HG02973 (cell line): ENCODE measurements around the gene SGSM1.

Experiments
- ATAC-seq: cut with Tn5 transposase; IDR thresholded peaks from one replicate; pipeline ENCODE4 v1.9.1; 2021; ENCODE audit warnings: moderate library complexity; ENCODE audit not compliant: unreplicated experiment

The SGSM1 gene

GRCh38 chr22:24805790-24806662 is at the start of gene SGSM1:
Gene SGSM1 (plus strand): TSS chr22:24806211. CDS start chr22:24806326, 115 bp downstream.
- peak; percentile 59 for ATAC-seq

GRCh38 chr22:24758164-24758799 is 47.7 kb upstream of the SGSM1 start:
- ATAC-seq = no peak

- ATAC-seq = no peak
Observed at GRCh38 chr22:24759765-24760164, 46.2 kb upstream of the SGSM1 start.

GRCh38 chr22:24760708-24761306 is 45.2 kb upstream of the SGSM1 start:
- ATAC-seq = no peak

GRCh38 chr22:24761888-24762675 is 43.9 kb upstream of the SGSM1 start:
- no peak for ATAC-seq

- no peak for ATAC-seq
Observed at GRCh38 chr22:24763872-24764485, 42.0 kb upstream of the SGSM1 start.

GRCh38 chr22:24765166-24765565 is 40.8 kb upstream of the SGSM1 start:
- ATAC-seq = no peak

- ATAC-seq = no peak
Observed at GRCh38 chr22:24768537-24769374, 37.3 kb upstream of the SGSM1 start.

- no peak for ATAC-seq
Observed at GRCh38 chr22:24772493-24773220, 33.4 kb upstream of the SGSM1 start.

- no peak for ATAC-seq
Observed at GRCh38 chr22:24775769-24776492, 30.1 kb upstream of the SGSM1 start.

GRCh38 chr22:24776525-24776924 is 29.5 kb upstream of the SGSM1 start:
- ATAC-seq = no peak

GRCh38 chr22:24789516-24789915 is 16.5 kb upstream of the SGSM1 start:
- ATAC-seq = no peak

GRCh38 chr22:24791362-24791761 is 14.6 kb upstream of the SGSM1 start:
- ATAC-seq = no peak

GRCh38 chr22:24796056-24796455 is 10.0 kb upstream of the SGSM1 start:
- no peak for ATAC-seq

GRCh38 chr22:24796860-24797259 is 9.2 kb upstream of the SGSM1 start:
- ATAC-seq = no peak

GRCh38 chr22:24801901-24802465 is 4.0 kb upstream of the SGSM1 start:
- ATAC-seq = no peak

- ATAC-seq = no peak
Observed at GRCh38 chr22:24803064-24803542, 2.9 kb upstream of the SGSM1 start.

- ATAC-seq = no peak
Observed at GRCh38 chr22:24806663-24807001, 621 bp downstream of the SGSM1 start.
